SU-DHL-6 (cell line): Measurements from ENCODE around the gene ACTA1.

Source experiments
- CTCF ChIP-seq: fragments of 200-600 bp; sonication (generic); IDR thresholded peaks from one replicate; pipeline ENCODE4 v1.5.1; 2017; ENCODE audit warnings: antibody characterized with exemption, mild to moderate bottlenecking, low read length, moderate library complexity; ENCODE audit not compliant: insufficient read depth, poor library complexity, severe bottlenecking
- EZH2phosphoT487 ChIP-seq: fragments of 200-600 bp; sonication (generic), shearing (Covaris generic); conservative IDR thresholded peaks from 2 replicates; pipeline ENCODE4 v1.6.1; 2018; ENCODE audit warnings: mild to moderate bottlenecking, antibody characterized with exemption, low read length, moderate library complexity, mixed read lengths

GRCh38 chr1:229457436-229457835 is 23.5 kb upstream of the ACTA1 start:
- TF ChIP-seq CTCF, result no peak
- no peak for TF ChIP-seq EZH2phosphoT487
